Measurements from ENCODE around the gene EWSR1. TPM values are rescaled to one million over a fixed set of nuclear protein-coding genes. Genes with fewer than 3 reads are reported as not detected.
"Not testable (repeated sequence)": the region's sequence is repeated elsewhere in the genome, so short reads cannot be mapped to it uniquely, and the experiment has no call there.

EWSR1 gene
- total RNA-seq (2021; fragmentation: NEBNext Ultra II Directional; extraction: Animal tissue kit (Norgen Biotek cat#: 25700)) = 100 to 1,000 TPM; 200 to 291 (median 270) TPM
- long read RNA-seq, transcript EWSR1-207 (17 exons, 2,207 nt) = minor isoform, 55 of 229 reads
- long read RNA-seq, transcript EWSR1-206 (17 exons, 2,654 nt) = major isoform, 75 of 229 reads
- long read RNA-seq, partial matches to known transcripts = 67 of 229 reads
- long read RNA-seq, other reads (novel, unspliced or antisense) = 26 of 229 reads

DNA sequence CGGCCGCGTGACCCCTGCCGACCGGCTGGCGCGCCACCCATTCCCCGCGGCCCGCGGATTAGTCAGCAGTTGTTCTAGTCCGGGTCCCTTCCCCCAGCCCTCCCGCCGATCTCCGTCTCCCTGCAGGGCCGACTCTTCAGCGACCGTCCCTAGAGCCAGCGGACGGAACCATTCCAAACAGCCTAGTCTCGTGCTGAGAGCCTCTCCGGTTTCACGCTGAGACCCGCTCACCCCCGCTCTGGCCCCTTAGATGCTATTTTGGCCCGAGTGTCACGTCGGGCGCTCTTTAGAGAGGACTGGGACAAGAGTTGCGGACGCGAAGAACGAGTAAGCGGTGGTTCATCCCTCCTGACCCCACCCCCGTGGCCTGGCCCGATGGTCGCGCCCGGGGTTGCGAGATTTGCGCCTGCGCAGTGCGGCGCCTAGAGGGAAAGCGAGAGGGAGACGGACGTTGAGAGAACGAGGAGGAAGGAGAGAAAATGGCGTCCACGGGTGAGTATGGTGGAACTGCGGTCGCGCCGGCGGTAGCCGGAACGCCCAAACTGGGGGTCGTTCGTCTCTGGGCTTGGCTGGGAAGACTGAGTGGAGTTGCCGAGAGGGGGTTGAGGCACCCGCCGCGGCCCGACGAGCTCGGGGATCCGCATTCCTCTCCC lies at the start of gene EWSR1, which contains the start of gene RHBDD3:
Gene EWSR1, plus strand, starts transcription at position 411 of the 653 bp plus-strand sequence. Its CDS starts 69 bp downstream, at position 480.
Gene RHBDD3, minus strand, starts transcription at position 124 of the 653 bp plus-strand sequence. CDS start 2,355 bp downstream, outside the sequence.
- peak; percentile 97 for DNase-seq
- Mint-ChIP-seq H3K4me1 (ENCODE audit: low read depth) (peaks cover 52% of the 10 kb centered on the region), H3K9me3 (no peaks in the 10 kb centered on the region), H3K4me3 (peak within 1 kb of the TSS; percentile 95), H3K27ac (peak within 1 kb of the TSS; percentile 99), H3K36me3 (ENCODE audit: low read depth) (peaks cover 49% of the 10 kb centered on the region), H3K27me3 (ENCODE audit: insufficient read depth) (peaks cover 4% of the 10 kb centered on the region)
- TF ChIP-seq, protein P1, sequence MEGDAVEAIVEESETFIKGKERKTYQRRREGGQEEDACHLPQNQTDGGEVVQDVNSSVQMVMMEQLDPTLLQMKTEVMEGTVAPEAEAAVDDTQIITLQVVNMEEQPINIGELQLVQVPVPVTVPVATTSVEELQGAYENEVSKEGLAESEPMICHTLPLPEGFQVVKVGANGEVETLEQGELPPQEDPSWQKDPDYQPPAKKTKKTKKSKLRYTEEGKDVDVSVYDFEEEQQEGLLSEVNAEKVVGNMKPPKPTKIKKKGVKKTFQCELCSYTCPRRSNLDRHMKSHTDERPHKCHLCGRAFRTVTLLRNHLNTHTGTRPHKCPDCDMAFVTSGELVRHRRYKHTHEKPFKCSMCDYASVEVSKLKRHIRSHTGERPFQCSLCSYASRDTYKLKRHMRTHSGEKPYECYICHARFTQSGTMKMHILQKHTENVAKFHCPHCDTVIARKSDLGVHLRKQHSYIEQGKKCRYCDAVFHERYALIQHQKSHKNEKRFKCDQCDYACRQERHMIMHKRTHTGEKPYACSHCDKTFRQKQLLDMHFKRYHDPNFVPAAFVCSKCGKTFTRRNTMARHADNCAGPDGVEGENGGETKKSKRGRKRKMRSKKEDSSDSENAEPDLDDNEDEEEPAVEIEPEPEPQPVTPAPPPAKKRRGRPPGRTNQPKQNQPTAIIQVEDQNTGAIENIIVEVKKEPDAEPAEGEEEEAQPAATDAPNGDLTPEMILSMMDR (IDR thresholded peaks at IDR 0.05) = peak; percentile 37; the same call in 1 of the 2 replicates

GRCh38 chr22:29218758-29219408 lies 49.2 kb upstream of the EWSR1 start:
- Mint-ChIP-seq H3K9me3 (no peaks in the 10 kb centered on the region), H3K4me1 (ENCODE audit: low read depth) (no peaks in the 10 kb centered on the region), H3K4me3 (no peak overlapping the region), H3K27me3 (ENCODE audit: insufficient read depth) (peaks cover 44% of the 10 kb centered on the region), H3K36me3 (ENCODE audit: low read depth) (no peaks in the 10 kb centered on the region), H3K27ac (no peak overlapping the region)
- TF ChIP-seq, protein P1 (IDR thresholded peaks at IDR 0.05) = no peak
- no peak for DNase-seq

- not testable (repeated sequence) for H3K36me3 Mint-ChIP-seq (ENCODE audit: low read depth)
Observed at GRCh38 chr22:29219409-29219782, 48.7 kb upstream of the EWSR1 start.

GRCh38 chr22:29219881-29220670 lies 48.0 kb upstream of the EWSR1 start:
- Mint-ChIP-seq H3K27ac (no peak overlapping the region), H3K4me1 (ENCODE audit: low read depth) (no peaks in the 10 kb centered on the region), H3K9me3 (no peaks in the 10 kb centered on the region), H3K27me3 (ENCODE audit: insufficient read depth) (peaks cover 43% of the 10 kb centered on the region), H3K36me3 (ENCODE audit: low read depth) (no peaks in the 10 kb centered on the region), H3K4me3 (no peak overlapping the region)
- no peak for DNase-seq
- TF ChIP-seq, protein P1 (IDR thresholded peaks at IDR 0.05) = no peak

More at GRCh38 chr22:29219409-29219782, 48.7 kb upstream of the EWSR1 start:
- peaks cover 45% of the 10 kb centered on the region for H3K27me3 Mint-ChIP-seq (ENCODE audit: insufficient read depth)
- H3K9me3 Mint-ChIP-seq; H3K4me1 Mint-ChIP-seq (ENCODE audit: low read depth); DNase-seq; H3K4me3 Mint-ChIP-seq; H3K27ac Mint-ChIP-seq: not testable (repeated sequence)

DNA sequence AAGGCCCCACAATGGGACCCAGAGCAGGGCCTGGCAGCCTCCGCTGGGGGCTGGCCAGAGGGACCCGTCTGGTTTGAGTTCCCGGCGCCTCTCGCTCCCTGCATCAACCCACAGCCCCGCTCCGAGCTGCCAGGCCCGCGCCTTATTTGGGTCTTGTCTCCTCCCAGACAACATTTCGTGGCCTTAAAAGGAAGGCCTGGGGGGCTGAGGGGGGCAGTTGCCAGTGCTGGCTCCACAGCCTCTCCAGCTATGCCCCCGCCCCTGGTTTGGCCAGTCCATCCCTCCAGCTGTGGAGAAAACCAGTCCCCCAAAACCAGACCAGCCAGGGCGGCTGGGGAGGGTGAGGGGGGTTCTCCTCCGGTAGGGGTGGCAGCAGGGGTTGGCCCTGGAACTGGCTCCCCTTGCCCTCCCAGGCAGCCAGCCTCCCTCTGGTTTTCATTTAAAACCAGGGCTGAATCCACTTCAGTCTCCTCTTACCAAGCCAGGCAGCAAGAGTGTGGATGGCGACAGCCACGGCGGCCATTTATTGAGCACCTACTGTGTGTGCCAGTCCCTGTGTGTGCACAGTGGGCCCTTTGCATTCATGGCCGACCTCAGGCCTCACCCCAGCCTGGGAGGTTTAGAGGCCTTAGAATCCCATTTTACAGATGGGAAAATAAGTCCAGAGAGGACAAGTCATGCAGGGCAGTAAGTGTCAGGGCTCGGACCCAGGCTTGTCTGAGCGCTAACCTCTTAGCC lies 43.8 kb upstream of the EWSR1 start:
- no peak for DNase-seq
- no peak overlapping the region for H3K27ac Mint-ChIP-seq
- H3K4me1 Mint-ChIP-seq (ENCODE audit: low read depth) = no peaks in the 10 kb centered on the region
- TF ChIP-seq, protein P1 (IDR thresholded peaks at IDR 0.05) = no peak
- H3K4me3 Mint-ChIP-seq = no peak overlapping the region
- H3K27me3 Mint-ChIP-seq (ENCODE audit: insufficient read depth) = peaks cover 34% of the 10 kb centered on the region
- H3K9me3 Mint-ChIP-seq = no peaks in the 10 kb centered on the region
- no peaks in the 10 kb centered on the region for H3K36me3 Mint-ChIP-seq (ENCODE audit: low read depth)
